ENCODE data around the gene FFAR4. TPM values are rescaled to one million over a fixed set of nuclear protein-coding genes. Genes with fewer than 3 reads are reported as not detected.
A peak's percentile ranks its signal among the peaks of the same experiment; 100 is the strongest.

FFAR4 gene
- total RNA-seq, 1 experiment from 2014 or later, result not detected

DNA sequence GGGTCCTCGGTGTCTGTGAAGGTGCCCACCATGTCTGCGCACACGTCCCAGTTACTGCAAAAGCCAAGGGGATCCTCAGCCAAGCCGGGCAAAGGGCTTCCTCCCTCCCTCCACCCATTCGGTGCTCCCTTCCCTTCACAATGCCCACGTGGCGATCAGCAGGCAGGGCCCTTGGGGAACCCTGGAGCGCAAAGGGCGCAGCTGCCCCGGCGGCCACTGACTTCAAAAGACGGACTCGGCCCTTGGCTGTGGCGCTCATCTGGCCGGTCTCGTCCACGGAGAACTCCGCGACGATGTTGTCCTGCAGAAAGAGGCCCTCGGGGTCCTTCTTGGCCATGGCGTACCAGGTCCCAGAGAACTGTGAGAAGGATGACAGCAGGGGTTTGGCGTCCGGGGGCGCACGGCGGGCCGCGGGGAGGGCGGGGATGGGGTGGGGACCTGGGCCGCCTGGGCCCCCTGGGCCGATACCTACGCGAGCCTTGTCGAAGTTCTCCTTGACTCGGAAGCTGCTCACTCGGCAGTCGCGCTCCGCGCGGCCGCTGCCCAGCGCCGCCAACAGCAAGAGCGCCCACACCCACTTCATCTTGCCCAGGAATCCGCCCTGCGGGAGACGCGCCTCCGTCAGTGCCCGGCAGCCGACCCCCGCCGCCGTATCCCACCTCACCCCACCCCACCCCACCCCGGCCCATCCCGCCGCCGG is 34.1 kb downstream of the FFAR4 start:
- peak; percentile 73 for DNase-seq
- Histone ChIP-seq H3K4me3 (ENCODE audit: insufficient read depth, low read depth, low read length) (peak overlapping the region; percentile 52), H3K27me3 (ENCODE audit: control insufficient read depth, insufficient read depth, low read length) (peaks cover 49% of the 10 kb centered on the region), H3K36me3 (replicated peaks; ENCODE audit: control insufficient read depth, insufficient read depth, low read length) (no peaks in the 10 kb centered on the region)

GRCh38 chr10:93601146-93601773 is 34.8 kb downstream of the FFAR4 start, which contains the start of gene RBP4:
TSS of gene RBP4 (minus strand) at chr10:93601235. CDS start at chr10:93601028, 207 bp downstream.
- Histone ChIP-seq H3K36me3 (replicated peaks; ENCODE audit: control insufficient read depth, insufficient read depth, low read length) (no peaks in the 10 kb centered on the region), H3K4me3 (ENCODE audit: insufficient read depth, low read depth, low read length) (peak within 1 kb of the TSS; percentile 52), H3K27me3 (ENCODE audit: control insufficient read depth, insufficient read depth, low read length) (peaks cover 49% of the 10 kb centered on the region)
- DNase-seq, result peak; percentile 74

DNA sequence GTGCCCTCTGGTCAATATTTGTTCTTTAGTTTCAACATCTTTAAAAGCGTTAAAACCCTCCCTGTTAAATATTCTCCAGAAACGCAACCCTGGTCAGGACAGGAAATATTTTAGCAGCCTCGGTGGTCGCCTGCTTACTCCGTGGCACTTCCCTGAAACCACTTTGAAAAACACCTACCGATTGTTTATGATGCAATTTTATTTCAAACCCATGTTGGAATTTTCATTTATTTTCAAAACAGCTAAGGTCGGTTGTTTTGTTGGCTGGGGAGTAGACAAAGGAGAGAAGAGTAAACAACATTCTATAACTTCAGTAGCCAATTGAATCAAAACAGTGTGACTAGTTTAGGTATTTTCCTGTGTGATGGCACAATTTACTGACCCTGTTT is 35.3 kb downstream of the FFAR4 start:
- Histone ChIP-seq H3K36me3 (replicated peaks; ENCODE audit: control insufficient read depth, insufficient read depth, low read length) (no peaks in the 10 kb centered on the region), H3K4me3 (ENCODE audit: insufficient read depth, low read depth, low read length) (no peak overlapping the region), H3K27me3 (ENCODE audit: control insufficient read depth, insufficient read depth, low read length) (peaks cover 49% of the 10 kb centered on the region)
- no peak for DNase-seq

DNA sequence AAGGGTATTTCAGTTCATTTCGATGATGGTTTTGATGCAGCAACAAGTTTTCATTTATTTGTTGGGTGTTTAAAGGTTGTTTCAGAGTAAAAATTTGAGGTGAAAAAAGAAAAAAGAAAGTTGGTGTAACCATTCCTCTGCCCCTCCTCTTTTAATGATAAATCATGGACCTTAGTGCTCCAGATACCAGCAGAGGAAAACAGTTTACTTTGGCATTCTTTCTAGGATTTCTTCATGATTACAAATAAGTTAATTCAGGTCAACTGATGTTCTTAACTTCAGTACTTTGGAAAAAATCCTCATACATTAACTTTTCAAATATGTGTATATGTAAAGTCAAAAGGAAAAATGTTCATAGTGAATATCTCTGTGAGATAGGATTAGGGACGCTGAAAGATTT is 36.6 kb downstream of the FFAR4 start:
- H3K36me3 ChIP-seq (replicated peaks; ENCODE audit: control insufficient read depth, insufficient read depth, low read length), result no peaks in the 10 kb centered on the region
- H3K27me3 ChIP-seq (ENCODE audit: control insufficient read depth, insufficient read depth, low read length), result peaks cover 49% of the 10 kb centered on the region
- no peak for DNase-seq
- no peak overlapping the region for H3K4me3 ChIP-seq (ENCODE audit: insufficient read depth, low read depth, low read length)

GRCh38 chr10:93604146-93604545 is 37.7 kb downstream of the FFAR4 start:
- Histone ChIP-seq H3K4me3 (ENCODE audit: insufficient read depth, low read depth, low read length) (no peak overlapping the region), H3K36me3 (replicated peaks; ENCODE audit: control insufficient read depth, insufficient read depth, low read length) (no peaks in the 10 kb centered on the region), H3K27me3 (ENCODE audit: control insufficient read depth, insufficient read depth, low read length) (peaks cover 48% of the 10 kb centered on the region)
- no peak for DNase-seq

- no peak for DNase-seq
- Histone ChIP-seq H3K4me3 (ENCODE audit: insufficient read depth, low read depth, low read length) (no peak overlapping the region), H3K27me3 (ENCODE audit: control insufficient read depth, insufficient read depth, low read length) (peaks cover 6% of the 10 kb centered on the region), H3K36me3 (replicated peaks; ENCODE audit: control insufficient read depth, insufficient read depth, low read length) (no peaks in the 10 kb centered on the region)
Measured at GRCh38 chr10:93608421-93608820, 42.0 kb downstream of the FFAR4 start.

- Histone ChIP-seq H3K27me3 (ENCODE audit: control insufficient read depth, insufficient read depth, low read length) (no peaks in the 10 kb centered on the region), H3K36me3 (replicated peaks; ENCODE audit: control insufficient read depth, insufficient read depth, low read length) (no peaks in the 10 kb centered on the region), H3K4me3 (ENCODE audit: insufficient read depth, low read depth, low read length) (no peak within 1 kb of the TSS)
- DNase-seq, result no peak
Measured at GRCh38 chr10:93612311-93612710, 45.8 kb downstream of the FFAR4 start, which contains the start of gene PDE6C. TSS of gene PDE6C (plus strand) at chr10:93612537. CDS start at chr10:93612726, 189 bp downstream.

DNA sequence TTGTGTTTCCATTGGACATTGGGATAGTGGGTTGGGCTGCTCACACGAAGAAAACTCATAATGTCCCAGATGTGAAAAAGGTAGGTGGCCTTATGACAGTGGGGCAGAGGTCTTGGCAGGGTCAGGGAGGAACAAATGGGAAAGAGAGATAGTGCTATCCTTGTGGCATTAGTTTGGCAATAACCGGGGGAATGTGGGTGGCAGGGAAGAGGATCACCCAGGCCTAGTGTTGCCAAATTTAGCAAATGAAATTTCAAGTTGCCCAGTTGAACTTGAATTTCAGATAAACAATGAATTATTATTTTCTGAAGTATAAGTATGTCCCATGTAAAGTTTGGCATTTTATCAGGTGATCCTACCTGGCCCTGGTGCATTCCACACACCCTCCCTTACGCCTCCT is 46.7 kb downstream of the FFAR4 start:
- no peak overlapping the region for H3K4me3 ChIP-seq (ENCODE audit: insufficient read depth, low read depth, low read length)

DNA sequence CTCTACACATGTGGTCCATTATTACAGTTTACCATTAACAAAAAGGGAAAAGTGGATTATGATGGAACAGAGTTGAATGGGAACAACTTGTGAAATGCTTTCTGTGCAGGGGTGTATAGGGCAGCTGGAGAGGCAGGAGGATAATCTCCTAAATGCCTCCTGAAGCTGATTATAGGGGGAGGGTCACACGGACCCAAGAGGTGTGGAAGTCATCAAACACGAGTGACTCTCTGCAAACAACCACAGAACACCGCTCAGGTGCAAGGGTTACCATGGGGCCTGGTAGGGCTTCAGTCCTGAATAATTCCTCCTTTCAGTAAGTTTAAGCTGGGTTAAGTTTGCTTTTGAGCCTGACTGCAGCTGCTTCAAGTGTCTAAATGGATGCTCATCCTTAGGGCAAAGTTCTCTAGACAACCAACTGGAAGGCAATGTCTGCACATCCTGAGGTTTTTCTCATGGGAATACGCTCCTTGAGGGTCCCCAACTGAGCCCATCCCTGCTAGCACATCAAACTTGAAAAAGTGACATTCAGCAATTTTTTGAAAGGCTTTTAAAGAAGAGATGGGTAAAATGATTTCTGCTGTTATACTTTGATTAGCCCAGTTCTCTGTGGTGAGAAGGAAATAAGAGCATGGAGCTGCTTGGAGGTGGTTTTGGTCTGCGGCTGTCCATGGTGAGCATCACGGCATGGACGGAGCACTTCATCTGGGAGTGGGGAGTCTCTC is 47.8 kb downstream of the FFAR4 start:
- Histone ChIP-seq H3K36me3 (replicated peaks; ENCODE audit: control insufficient read depth, insufficient read depth, low read length) (no peaks in the 10 kb centered on the region), H3K27me3 (ENCODE audit: control insufficient read depth, insufficient read depth, low read length) (no peaks in the 10 kb centered on the region; the same call in 1 of the 2 replicates), H3K4me3 (ENCODE audit: insufficient read depth, low read depth, low read length) (no peak overlapping the region)
- no peak for DNase-seq

More for the DNA sequence above, 46.7 kb downstream of the FFAR4 start:
- H3K36me3 ChIP-seq (replicated peaks; ENCODE audit: control insufficient read depth, insufficient read depth, low read length), result no peaks in the 10 kb centered on the region
- no peak for DNase-seq
- H3K27me3 ChIP-seq (ENCODE audit: control insufficient read depth, insufficient read depth, low read length), result no peaks in the 10 kb centered on the region

- DNase-seq, result no peak
- Histone ChIP-seq H3K36me3 (replicated peaks; ENCODE audit: control insufficient read depth, insufficient read depth, low read length) (no peaks in the 10 kb centered on the region), H3K4me3 (ENCODE audit: insufficient read depth, low read depth, low read length) (no peak overlapping the region), H3K27me3 (ENCODE audit: control insufficient read depth, insufficient read depth, low read length) (no peaks in the 10 kb centered on the region; the same call in 1 of the 2 replicates)
Measured at GRCh38 chr10:93615576-93616235, 49.2 kb downstream of the FFAR4 start.

DNA sequence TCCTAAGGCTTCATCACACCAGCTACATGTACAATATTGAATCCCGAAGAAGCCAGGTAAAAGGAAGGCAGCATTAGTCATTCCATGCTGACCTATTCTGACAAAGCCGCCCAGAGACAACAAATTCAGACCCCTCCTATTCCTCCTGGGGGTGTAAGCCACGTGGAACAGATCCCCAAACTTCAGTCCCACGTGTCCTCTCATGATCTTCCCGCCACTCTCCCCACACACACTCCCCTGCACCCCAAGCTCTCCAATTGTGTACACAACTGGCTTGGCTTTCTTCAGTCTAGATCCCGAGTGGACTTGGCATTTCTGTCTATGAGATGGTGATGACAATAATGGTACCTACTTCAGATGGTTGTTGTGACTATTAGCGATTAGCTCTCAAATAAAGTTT is 54.5 kb downstream of the FFAR4 start:
- Histone ChIP-seq H3K36me3 (replicated peaks; ENCODE audit: control insufficient read depth, insufficient read depth, low read length) (no peaks in the 10 kb centered on the region), H3K4me3 (ENCODE audit: insufficient read depth, low read depth, low read length) (no peak overlapping the region), H3K27me3 (ENCODE audit: control insufficient read depth, insufficient read depth, low read length) (no peaks in the 10 kb centered on the region; the same call in 1 of the 2 replicates)
- DNase-seq, result no peak

- DNase-seq, result no peak
- Histone ChIP-seq H3K36me3 (replicated peaks; ENCODE audit: control insufficient read depth, insufficient read depth, low read length) (no peaks in the 10 kb centered on the region), H3K27me3 (ENCODE audit: control insufficient read depth, insufficient read depth, low read length) (no peaks in the 10 kb centered on the region; the same call in 1 of the 2 replicates), H3K4me3 (ENCODE audit: insufficient read depth, low read depth, low read length) (no peak overlapping the region)
Measured at GRCh38 chr10:93622942-93623341, 56.5 kb downstream of the FFAR4 start.

GRCh38 chr10:93628858-93629257 is 62.4 kb downstream of the FFAR4 start:
- no peak overlapping the region for H3K4me3 ChIP-seq (ENCODE audit: insufficient read depth, low read depth, low read length)
- no peaks in the 10 kb centered on the region for H3K27me3 ChIP-seq (ENCODE audit: control insufficient read depth, insufficient read depth, low read length)
- no peaks in the 10 kb centered on the region for H3K36me3 ChIP-seq (replicated peaks; ENCODE audit: control insufficient read depth, insufficient read depth, low read length)
- no peak for DNase-seq

GRCh38 chr10:93629647-93630305 is 63.3 kb downstream of the FFAR4 start:
- no peak for DNase-seq
- H3K4me3 ChIP-seq (ENCODE audit: insufficient read depth, low read depth, low read length), result no peak overlapping the region
- H3K36me3 ChIP-seq (replicated peaks; ENCODE audit: control insufficient read depth, insufficient read depth, low read length), result no peaks in the 10 kb centered on the region
- no peaks in the 10 kb centered on the region for H3K27me3 ChIP-seq (ENCODE audit: control insufficient read depth, insufficient read depth, low read length)
